NCI-H2196 (cell line): ENCODE data around the gene RBM20.
"Not testable (repeated sequence)": the region's sequence is repeated elsewhere in the genome, so short reads cannot be mapped to it uniquely, and the experiment has no call there.

Experiments
- DNase-seq: peaks from one replicate; lab custom pipeline; 2025; ENCODE audit not compliant: unreplicated experiment; lab: John Stamatoyannopoulos, UW

Gene RBM20

GRCh38 chr10:110643653-110644597 lies at the start of gene RBM20:
Gene RBM20, plus strand, starts transcription at chr10:110644336. Its CDS starts 119 bp downstream, at chr10:110644455.
- DNase-seq: peak; percentile 13

- no peak for DNase-seq
These were observed 46.7 kb upstream of the RBM20 start for GRCh38 chr10:110597476-110597875.

GRCh38 chr10:110600487-110601101 lies 43.5 kb upstream of the RBM20 start:
- peak; percentile 47 for DNase-seq

- no peak for DNase-seq
These were observed 42.6 kb upstream of the RBM20 start for GRCh38 chr10:110601581-110601980.

- no peak for DNase-seq
These were observed 36.0 kb upstream of the RBM20 start for GRCh38 chr10:110608087-110608486.

- no peak for DNase-seq
These were observed 34.5 kb upstream of the RBM20 start for GRCh38 chr10:110609605-110610004.

GRCh38 chr10:110610308-110610774 lies 33.8 kb upstream of the RBM20 start:
- DNase-seq: peak; percentile 38

GRCh38 chr10:110610781-110611180 lies 33.4 kb upstream of the RBM20 start:
- DNase-seq: not testable (repeated sequence)

GRCh38 chr10:110612087-110612486 lies 32.0 kb upstream of the RBM20 start:
- no peak for DNase-seq

- no peak for DNase-seq
These were observed 31.5 kb upstream of the RBM20 start for GRCh38 chr10:110612629-110613028.

GRCh38 chr10:110613341-110613995 lies 30.7 kb upstream of the RBM20 start:
- DNase-seq: no peak

- DNase-seq: no peak
These were observed 30.1 kb upstream of the RBM20 start for GRCh38 chr10:110613996-110614495.

GRCh38 chr10:110615057-110615747 lies 28.9 kb upstream of the RBM20 start:
- no peak for DNase-seq

- DNase-seq: no peak
These were observed 27.6 kb upstream of the RBM20 start for GRCh38 chr10:110616493-110617033.

- DNase-seq: no peak
These were observed 26.5 kb upstream of the RBM20 start for GRCh38 chr10:110617425-110618229.

GRCh38 chr10:110618230-110618610 lies 25.9 kb upstream of the RBM20 start:
- DNase-seq: no peak

- DNase-seq: no peak
These were observed 24.4 kb upstream of the RBM20 start for GRCh38 chr10:110619514-110620397.

- no peak for DNase-seq
These were observed 23.8 kb upstream of the RBM20 start for GRCh38 chr10:110620398-110620719.

GRCh38 chr10:110623316-110623715 lies 20.8 kb upstream of the RBM20 start:
- DNase-seq: not testable (repeated sequence)
